Measurements from ENCODE around the gene B9D1.

- TF ChIP-seq POLR2A (IDR thresholded peaks at IDR 0.05) (no peak), CTCF (IDR thresholded peaks at IDR 0.05) (no peak)
These were observed 7.4 kb upstream of the B9D1 start for GRCh38 chr17:19369846-19370492.
